Right lobe of liver (tissue), 4 donors: Measurements from ENCODE around the gene FCF1.

Experiments
- CTCF ChIP-seq, 4 donors: fragments of 200-600 bp in 3 of 4; fragments of 450-650 bp in 1 of 4; IDR thresholded peaks; one replicate each; pipeline versions ENCODE4 v1.5.1 to v1.8.0; 2016 to 2022; ENCODE audit warnings: antibody characterized with exemption in 4 of 4, mild to moderate bottlenecking in 2 of 4
- POLR2A ChIP-seq: fragments of 450-650 bp; IDR thresholded peaks from one replicate; pipeline ENCODE4 v1.6.1; 2017; ENCODE audit warnings: antibody characterized with exemption, mild to moderate bottlenecking
- donor health status: DM: no; HTN: no; CAD: no.
- donor health status: DM: no; HTN: no; CAD: no.
- donor health status: DM: no; HTN: yes; CAD: no.

GRCh38 chr14:74763803-74764531 is 51.0 kb downstream of the FCF1 start:
- TF ChIP-seq CTCF (IDR thresholded peaks at IDR 0.05) (no peak), POLR2A (no peak)
